PFSK-1 (cell line): ENCODE data around the gene KDM2A.

Source experiments
- POLR2AphosphoS5 ChIP-seq: IDR thresholded peaks from 2 replicates; pipeline ENCODE4 v1.6.1; 2012; ENCODE audit warnings: low read depth, mild to moderate bottlenecking, control low read depth, low read length, moderate library complexity
- SIN3A ChIP-seq: IDR thresholded peaks from 2 replicates; pipeline ENCODE4 v1.6.1; 2012; ENCODE audit warnings: mild to moderate bottlenecking, low read length, moderate library complexity, borderline replicate concordance; ENCODE audit not compliant: insufficient read depth
- TF ChIP-seq, protein P1 (sequence below), 2 experiments: IDR thresholded peaks; 2 replicates each; pipeline versions ENCODE4 v1.6.1 to v1.8.0; 2011 to 2012; ENCODE audit warnings: low read depth in 2 of 2, low read length in 2 of 2, control low read depth in 1 of 2, inconsistent platforms in 1 of 2, mild to moderate bottlenecking in 1 of 2, moderate library complexity in 1 of 2; ENCODE audit not compliant: insufficient read depth in 1 of 2

DNA sequence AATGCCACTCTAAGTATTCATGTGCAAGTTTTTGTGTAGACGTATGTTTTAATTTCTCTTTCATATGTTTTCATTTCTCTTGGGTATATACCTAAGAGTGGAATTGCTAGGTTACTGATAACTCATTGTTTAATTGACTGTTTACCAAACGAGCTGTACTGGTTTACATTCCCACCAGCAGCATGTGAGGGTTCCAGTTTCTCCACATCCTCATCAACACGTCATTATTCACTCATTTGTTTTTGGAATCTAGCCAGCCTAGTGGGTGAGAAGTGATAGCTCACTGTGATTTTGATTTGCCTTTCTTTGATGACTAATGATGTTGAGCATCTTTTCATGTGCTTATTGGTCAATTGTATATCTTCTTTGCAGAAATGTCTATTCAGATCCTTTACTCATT lies 174.0 kb downstream of the KDM2A start:
- no peak for TF ChIP-seq SIN3A
- no peak for TF ChIP-seq POLR2AphosphoS5
- TF ChIP-seq, protein P1, sequence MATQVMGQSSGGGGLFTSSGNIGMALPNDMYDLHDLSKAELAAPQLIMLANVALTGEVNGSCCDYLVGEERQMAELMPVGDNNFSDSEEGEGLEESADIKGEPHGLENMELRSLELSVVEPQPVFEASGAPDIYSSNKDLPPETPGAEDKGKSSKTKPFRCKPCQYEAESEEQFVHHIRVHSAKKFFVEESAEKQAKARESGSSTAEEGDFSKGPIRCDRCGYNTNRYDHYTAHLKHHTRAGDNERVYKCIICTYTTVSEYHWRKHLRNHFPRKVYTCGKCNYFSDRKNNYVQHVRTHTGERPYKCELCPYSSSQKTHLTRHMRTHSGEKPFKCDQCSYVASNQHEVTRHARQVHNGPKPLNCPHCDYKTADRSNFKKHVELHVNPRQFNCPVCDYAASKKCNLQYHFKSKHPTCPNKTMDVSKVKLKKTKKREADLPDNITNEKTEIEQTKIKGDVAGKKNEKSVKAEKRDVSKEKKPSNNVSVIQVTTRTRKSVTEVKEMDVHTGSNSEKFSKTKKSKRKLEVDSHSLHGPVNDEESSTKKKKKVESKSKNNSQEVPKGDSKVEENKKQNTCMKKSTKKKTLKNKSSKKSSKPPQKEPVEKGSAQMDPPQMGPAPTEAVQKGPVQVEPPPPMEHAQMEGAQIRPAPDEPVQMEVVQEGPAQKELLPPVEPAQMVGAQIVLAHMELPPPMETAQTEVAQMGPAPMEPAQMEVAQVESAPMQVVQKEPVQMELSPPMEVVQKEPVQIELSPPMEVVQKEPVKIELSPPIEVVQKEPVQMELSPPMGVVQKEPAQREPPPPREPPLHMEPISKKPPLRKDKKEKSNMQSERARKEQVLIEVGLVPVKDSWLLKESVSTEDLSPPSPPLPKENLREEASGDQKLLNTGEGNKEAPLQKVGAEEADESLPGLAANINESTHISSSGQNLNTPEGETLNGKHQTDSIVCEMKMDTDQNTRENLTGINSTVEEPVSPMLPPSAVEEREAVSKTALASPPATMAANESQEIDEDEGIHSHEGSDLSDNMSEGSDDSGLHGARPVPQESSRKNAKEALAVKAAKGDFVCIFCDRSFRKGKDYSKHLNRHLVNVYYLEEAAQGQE (IDR thresholded peaks at IDR 0.05; ENCODE audit: insufficient read depth in 1 of 2, low read depth in 2 of 2, low read length in 2 of 2): no peak
